Measurements from ENCODE around the gene AK9. TPM values are rescaled to one million over a fixed set of nuclear protein-coding genes. Genes with fewer than 3 reads are reported as not detected.

AK9 gene
- total RNA-seq, 1 experiment from 2014 or later, result 3.5 TPM

GRCh38 chr6:109672839-109673238 lies 18.2 kb downstream of the AK9 start (continued):
- TF ChIP-seq EZH2phosphoT487 (IDR thresholded peaks at IDR 0.05; ENCODE audit: borderline replicate concordance), result no peak
- TF ChIP-seq, protein P1, sequence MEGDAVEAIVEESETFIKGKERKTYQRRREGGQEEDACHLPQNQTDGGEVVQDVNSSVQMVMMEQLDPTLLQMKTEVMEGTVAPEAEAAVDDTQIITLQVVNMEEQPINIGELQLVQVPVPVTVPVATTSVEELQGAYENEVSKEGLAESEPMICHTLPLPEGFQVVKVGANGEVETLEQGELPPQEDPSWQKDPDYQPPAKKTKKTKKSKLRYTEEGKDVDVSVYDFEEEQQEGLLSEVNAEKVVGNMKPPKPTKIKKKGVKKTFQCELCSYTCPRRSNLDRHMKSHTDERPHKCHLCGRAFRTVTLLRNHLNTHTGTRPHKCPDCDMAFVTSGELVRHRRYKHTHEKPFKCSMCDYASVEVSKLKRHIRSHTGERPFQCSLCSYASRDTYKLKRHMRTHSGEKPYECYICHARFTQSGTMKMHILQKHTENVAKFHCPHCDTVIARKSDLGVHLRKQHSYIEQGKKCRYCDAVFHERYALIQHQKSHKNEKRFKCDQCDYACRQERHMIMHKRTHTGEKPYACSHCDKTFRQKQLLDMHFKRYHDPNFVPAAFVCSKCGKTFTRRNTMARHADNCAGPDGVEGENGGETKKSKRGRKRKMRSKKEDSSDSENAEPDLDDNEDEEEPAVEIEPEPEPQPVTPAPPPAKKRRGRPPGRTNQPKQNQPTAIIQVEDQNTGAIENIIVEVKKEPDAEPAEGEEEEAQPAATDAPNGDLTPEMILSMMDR (IDR thresholded peaks at IDR 0.05 in 2 of 3, conservative IDR thresholded peaks at IDR 0.05 in 1 of 3; ENCODE audit: borderline replicate concordance in 1 of 3, insufficient read depth in 1 of 3, low read depth in 2 of 3, low read length in 2 of 3), result no peak

GRCh38 chr6:109672175-109672574 lies 18.8 kb downstream of the AK9 start:
- ChIA-PET CTCF (no interaction called here), POLR2A (no interaction called here), RAD21 (ENCODE audit: low non-redundant PET in 1 of 2, low total read pairs in 2 of 2, uncharacterized antibody in 2 of 2, unreplicated experiment in 2 of 2) (no interaction called here)
- DNase-seq (ENCODE audit: low read depth, low spot score), result no peak
- Histone ChIP-seq H3K27me3 (ENCODE audit: insufficient read depth, low read length) (no peaks in the 10 kb centered on the region), H3K4me3 (replicated peaks in 1 of 2; ENCODE audit: low read depth in 1 of 2, low read length in 2 of 2) (no peak overlapping the region), H3K36me3 (ENCODE audit: control insufficient read depth in 1 of 2, insufficient read depth in 2 of 2, low read length in 2 of 2) (no peaks in the 10 kb centered on the region), H3K27ac (ENCODE audit: low read depth, low read length) (no peak overlapping the region), H3K4me1 (ENCODE audit: control insufficient read depth in 1 of 2, insufficient read depth in 2 of 2, low read length in 2 of 2) (no peaks in the 10 kb centered on the region), H4K20me1 (ENCODE audit: insufficient read depth) (no peaks in the 10 kb centered on the region), H3K9me2 (ENCODE audit: insufficient read depth) (no peaks in the 10 kb centered on the region), H3K9me3 (ENCODE audit: control insufficient read depth in 1 of 2, insufficient read depth in 1 of 2, low read depth in 1 of 2, low read length in 2 of 2) (no peaks in the 10 kb centered on the region), H2AFZ (ENCODE audit: low read depth, low read length, poor library complexity, severe bottlenecking) (no peak overlapping the region), H3K9ac (ENCODE audit: low read length) (no peak overlapping the region), H3K79me2 (ENCODE audit: insufficient read depth, low read length) (no peaks in the 10 kb centered on the region), H3K4me2 (ENCODE audit: low read length) (no peak overlapping the region)
- intact Hi-C loops (cut with micrococcal nuclease), result no loop called here
- no TSS peak for BruUV-seq (replicated peaks)
- no peak for ATAC-seq
- no peak for TF ChIP-seq POLR2A (IDR thresholded peaks at IDR 0.05; ENCODE audit: borderline replicate concordance, extremely low read depth, insufficient read depth, insufficient read length)
- no peak for TF ChIP-seq FOSL1 (IDR thresholded peaks at IDR 0.05; ENCODE audit: low read depth)
- no peak for TF ChIP-seq JUND (IDR thresholded peaks at IDR 0.05)
- TF ChIP-seq, protein P1 (IDR thresholded peaks at IDR 0.05 in 2 of 3, conservative IDR thresholded peaks at IDR 0.05 in 1 of 3; ENCODE audit: borderline replicate concordance in 1 of 3, insufficient read depth in 1 of 3, low read depth in 2 of 3, low read length in 2 of 3), result no peak
- no peak for TF ChIP-seq EGR1 (IDR thresholded peaks at IDR 0.05; ENCODE audit: low read depth)
- TF ChIP-seq RAD21 (IDR thresholded peaks at IDR 0.05; ENCODE audit: low read depth), result no peak
- TF ChIP-seq REST (IDR thresholded peaks at IDR 0.05; ENCODE audit: low read depth), result no peak
- no peak for TF ChIP-seq CEBPB (IDR thresholded peaks at IDR 0.05; ENCODE audit: low read depth)
- no peak for TF ChIP-seq SIN3A (IDR thresholded peaks at IDR 0.05; ENCODE audit: low read depth)
- TF ChIP-seq EZH2 (IDR thresholded peaks at IDR 0.05), result no peak
- TF ChIP-seq POLR2AphosphoS5 (IDR thresholded peaks at IDR 0.05; ENCODE audit: low read depth, low read length), result no peak
- no peak for TF ChIP-seq YY1 (IDR thresholded peaks at IDR 0.05; ENCODE audit: extremely low read depth, insufficient replicate concordance, low read depth, low read length)
- TF ChIP-seq ZBTB33 (IDR thresholded peaks at IDR 0.05; ENCODE audit: extremely low read depth, insufficient replicate concordance, low read length), result no peak
- TF ChIP-seq, protein P2, sequence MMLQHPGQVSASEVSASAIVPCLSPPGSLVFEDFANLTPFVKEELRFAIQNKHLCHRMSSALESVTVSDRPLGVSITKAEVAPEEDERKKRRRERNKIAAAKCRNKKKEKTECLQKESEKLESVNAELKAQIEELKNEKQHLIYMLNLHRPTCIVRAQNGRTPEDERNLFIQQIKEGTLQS (IDR thresholded peaks at IDR 0.05), result no peak
